ENCODE results near the gene DNLZ.

The DNLZ gene

DNA sequence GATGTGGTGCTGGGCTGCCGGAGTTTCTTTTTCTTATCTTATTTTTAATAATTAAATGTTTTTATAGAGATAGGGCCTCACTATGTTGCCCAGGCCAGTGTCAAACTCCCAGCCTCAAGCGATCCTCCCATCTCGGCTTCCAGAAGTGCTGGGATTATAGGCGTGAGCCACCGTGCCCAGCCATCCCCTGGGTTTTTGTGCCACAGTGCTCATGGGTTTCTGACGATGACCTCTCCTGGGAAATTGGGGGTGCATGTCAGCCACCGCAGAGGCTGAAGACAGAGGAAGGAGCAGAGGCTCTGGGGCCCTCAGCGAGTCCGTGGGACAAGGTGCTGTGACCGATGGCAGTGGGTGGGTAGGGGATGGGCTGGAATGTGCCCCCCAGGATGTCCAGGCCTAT is 21.8 kb downstream of the DNLZ start:
- DNase-seq, result no peak

- no peak for DNase-seq
Observed at GRCh38 chr9:136341042-136341655, 22.4 kb downstream of the DNLZ start.

- DNase-seq, result no peak
Observed at GRCh38 chr9:136340356-136341041, 23.0 kb downstream of the DNLZ start.

DNA sequence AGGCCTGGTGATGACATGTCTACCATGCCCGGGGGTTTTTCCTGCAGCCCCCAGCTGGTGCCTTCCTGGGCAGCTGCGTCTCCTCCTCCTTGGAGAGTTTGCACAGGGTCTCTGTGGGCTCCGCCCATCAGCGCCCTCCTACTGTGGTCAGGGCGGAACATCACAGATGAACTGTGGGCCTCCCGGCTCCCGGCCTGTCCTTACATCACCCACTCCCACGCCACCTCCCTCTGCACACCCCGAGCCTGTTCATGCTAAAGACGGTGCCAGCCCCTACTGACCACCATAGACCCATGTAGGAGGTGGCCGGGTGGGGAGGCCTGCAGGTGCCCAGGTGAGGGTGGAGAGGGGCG is 23.6 kb downstream of the DNLZ start:
- no peak for DNase-seq

DNA sequence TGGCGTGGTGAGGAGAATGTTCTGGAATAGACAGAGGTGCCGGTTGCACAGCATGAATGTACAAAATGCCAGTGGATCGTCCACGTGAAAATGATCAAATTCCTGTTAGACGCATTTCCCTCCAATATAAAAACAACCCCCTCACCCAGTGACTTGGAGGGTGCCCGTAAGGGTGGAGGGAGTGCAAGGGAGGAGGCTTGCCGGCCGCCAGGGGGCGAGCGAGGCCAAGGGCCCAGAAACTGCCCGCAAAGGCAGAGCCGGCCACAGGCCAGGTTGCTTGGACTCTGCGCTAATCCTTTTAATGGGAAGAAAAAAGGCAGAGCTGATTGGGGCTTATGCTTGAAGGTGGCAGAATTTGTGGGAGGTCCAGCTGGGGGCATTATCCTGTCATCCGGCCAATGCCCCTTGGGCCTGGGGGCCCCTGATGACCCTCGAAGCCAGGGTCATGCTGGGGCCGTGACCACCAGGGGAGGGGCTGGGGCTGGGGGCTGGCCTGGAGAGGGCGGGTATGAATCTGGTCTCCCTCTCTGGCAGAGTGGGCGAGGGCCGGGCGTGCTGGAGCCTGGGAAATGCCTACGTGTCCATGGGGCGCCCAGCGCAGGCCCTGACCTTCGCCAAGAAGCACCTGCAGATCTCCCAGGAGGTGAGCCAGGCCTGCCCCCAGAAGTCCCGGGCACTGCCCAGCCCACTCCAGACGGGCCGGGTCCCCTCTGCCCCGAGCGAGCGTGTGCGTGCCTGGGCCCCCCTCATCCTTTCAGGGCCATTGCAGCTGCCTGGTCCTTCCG is 24.2 kb downstream of the DNLZ start:
- DNase-seq, result peak; percentile 49

GRCh38 chr9:136338511-136338910 is 25.0 kb downstream of the DNLZ start:
- DNase-seq, result no peak

DNA sequence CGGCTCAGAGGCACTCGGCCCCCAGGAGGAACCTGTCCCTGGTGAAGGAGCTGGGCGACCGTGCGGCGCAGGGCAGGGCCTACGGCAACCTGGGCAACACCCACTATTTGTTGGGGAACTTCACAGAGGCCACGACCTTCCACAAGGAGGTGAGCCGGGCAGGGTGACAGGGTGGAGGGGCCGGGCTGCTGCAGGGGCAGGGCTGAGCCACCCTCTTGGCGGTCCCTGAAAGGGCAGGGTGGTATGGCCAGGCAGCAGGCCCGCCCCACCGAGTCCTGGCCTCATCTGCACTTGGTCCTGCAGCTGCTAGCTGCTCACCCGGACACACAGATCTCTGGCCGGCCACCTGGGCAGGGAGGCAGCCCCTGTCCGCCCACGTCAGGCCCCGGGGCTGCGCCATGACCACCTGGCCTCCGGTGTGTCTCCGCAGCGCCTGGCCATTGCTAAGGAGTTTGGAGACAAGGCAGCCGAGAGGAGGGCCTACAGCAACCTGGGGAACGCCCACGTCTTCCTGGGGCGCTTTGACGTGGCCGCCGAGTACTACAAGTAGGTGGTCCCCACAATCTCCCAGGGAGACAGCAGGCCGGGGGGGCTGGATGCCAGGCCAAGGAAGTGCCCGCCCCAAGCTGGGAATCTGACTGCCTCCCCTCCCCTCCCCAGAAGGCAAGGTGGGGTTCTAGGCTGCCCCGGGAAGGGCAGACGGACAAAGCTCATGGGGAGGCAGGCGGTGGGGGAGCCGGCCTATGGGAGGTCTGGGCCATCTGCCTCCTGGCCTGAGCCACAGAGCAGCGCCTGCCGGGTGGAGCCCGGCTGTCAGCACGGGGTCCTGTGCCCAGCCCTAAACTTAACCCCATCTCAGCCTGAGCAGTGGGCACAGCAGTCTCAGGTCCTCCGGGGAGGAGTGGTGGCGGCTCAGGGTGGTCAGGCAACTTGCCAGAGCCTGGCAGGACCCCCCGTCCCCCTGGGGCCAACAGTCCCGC is 25.8 kb downstream of the DNLZ start:
- no peak for DNase-seq

- DNase-seq, result no peak
Observed at GRCh38 chr9:136336881-136337280, 26.7 kb downstream of the DNLZ start.

DNA sequence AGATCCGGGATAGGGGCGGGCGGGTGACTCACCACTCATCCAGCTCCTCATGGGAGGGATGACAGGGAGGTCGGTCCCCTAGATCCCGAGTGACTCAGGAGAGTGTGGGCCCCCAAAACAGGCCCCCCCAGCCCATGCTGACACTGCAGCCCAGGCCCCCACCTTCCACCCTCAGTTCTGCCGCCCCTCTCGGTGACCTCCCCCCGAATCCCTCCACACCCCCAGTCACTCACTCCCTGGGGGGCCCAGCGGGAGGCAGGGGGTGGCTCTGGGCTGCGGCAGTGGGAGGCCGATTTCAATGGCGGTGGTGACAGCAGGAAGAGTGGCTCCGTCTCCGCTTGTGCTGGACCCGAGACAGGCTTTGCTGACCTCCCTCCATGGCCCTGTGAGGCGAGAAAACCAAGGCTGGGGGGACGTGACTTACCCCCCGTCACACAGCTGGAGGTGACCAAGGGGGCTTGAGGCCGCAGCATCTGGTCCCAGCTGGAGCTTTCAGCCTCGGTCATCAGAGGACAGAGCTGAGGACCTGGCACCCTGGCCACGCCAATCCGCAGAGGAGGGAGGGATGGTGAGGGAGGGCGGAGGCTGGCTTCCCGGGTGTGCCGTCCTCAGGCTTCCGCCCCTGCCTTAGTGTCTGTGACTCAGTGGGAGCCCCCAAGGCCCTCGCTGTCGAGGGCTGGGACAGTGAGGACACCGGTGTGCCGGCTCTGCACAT is 27.2 kb downstream of the DNLZ start:
- no peak for DNase-seq

- DNase-seq, result no peak
Observed at GRCh38 chr9:136335296-136336155, 28.0 kb downstream of the DNLZ start.

DNA sequence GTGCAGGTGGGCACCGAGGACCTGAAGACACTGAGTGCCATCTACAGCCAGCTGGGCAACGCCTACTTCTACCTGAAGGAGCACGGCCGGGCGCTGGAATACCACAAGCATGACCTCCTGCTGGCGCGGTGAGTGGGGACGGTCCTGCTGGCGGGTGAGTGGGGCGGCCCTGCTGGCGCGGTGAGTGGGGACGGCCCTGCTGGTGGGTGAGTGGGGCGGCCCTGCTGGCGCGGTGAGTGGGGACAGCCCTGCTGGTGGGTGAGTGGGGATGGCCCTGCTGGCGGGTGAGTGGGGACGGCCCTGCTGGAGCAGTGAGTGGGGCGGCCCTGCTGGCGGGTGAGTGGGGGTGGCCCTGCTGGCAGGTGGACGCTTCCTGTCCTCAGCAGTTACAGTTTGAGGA is 29.0 kb downstream of the DNLZ start:
- DNase-seq, result no peak

GRCh38 chr9:136333486-136333885 is 30.1 kb downstream of the DNLZ start:
- DNase-seq, result no peak

GRCh38 chr9:136333045-136333444 is 30.5 kb downstream of the DNLZ start:
- no peak for DNase-seq

GRCh38 chr9:136332482-136332983 is 31.0 kb downstream of the DNLZ start:
- DNase-seq, result no peak

DNA sequence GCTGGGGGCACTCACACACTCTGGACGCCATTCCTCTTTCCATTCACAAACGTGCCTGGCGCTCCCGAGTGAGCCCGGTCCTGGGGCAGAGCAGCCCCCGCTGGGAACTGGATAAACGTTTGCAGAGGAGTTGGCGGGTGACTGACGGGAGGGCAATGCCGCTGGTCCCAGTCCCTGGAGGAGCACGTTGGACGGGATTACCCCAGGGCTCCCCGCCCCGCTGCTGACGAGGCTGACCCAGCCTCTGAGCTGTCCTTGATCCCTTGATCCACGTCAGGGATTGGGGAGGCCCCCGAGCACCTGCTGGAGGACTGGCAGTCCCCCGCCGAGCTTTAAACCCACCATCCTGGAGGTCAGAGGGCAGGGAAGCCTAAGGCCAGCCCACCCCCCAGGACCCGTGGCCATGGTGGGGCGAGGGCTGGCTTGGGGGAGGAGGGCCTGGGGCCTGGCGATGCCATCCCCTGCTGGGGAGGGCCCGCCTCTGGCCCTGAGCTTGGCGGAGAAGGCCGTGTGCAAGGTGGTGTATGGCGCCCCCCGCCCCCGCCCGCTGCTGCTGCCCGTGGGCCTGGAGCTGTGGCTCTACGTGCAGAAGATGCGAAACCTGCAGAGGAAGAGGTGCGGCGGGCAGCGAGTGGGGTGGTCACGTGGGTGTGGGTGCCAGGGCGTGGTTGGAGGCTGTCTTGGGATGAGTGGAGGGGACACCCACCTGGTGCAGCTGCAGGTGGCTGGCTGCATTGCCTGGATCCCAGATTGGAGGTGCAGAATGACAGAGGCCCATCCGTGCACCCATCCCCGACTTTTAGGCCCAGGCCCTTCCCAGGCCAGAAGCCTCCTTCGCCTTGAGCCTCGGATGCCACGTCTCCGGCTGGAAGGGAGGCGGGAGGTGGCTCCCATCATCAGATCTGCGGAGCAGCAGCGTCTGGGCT is 31.7 kb downstream of the DNLZ start:
- no peak for DNase-seq

- DNase-seq, result no peak
Observed at GRCh38 chr9:136331030-136331429, 32.5 kb downstream of the DNLZ start.

DNA sequence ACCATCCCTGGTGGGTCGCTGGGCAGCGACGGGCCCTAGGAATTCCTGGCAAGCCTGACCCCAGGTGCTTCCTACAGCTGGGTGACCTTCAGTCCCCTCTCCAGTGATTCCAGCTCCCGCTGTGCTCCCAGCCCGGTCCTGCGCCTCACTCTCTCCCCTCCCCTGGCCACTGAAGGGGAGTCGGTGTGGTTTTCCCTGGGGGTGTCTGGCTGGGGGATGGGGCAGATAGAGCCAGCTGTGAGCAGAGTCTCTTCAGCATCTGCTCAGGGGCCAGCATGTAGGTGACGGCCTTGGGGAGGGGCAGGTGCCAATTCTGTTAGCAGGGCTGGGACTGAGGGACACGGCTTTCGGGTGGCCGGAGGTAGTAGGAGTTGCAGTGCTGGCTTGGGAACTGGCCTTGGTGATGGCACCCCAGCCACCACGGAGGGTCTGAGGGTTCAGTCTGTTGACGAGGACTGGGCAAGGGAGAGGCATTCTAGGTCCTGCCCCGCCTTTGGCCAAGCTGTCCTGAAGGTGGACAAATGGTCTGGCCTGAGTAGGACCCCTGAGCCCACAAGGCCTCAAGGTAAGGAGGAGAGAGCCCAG is 33.0 kb downstream of the DNLZ start:
- no peak for DNase-seq

GRCh38 chr9:136329636-136330405 is 33.7 kb downstream of the DNLZ start:
- no peak for DNase-seq

- no peak for DNase-seq
Observed at GRCh38 chr9:136329211-136329627, 34.3 kb downstream of the DNLZ start.

Data from activated T-cell treated with anti-CD3 and anti-CD28 coated beads, Interleukin-2, amount 50 U/mL, for 1 hour (primary cell).